ENCODE results near the gene CDH3. TPM values are rescaled to one million over a fixed set of nuclear protein-coding genes. Genes with fewer than 3 reads are reported as not detected.
A peak's percentile ranks its signal among the peaks of the same experiment; 100 is the strongest.

Gene CDH3
- total RNA-seq, 1 experiment from 2014 or later, result not detected

DNA sequence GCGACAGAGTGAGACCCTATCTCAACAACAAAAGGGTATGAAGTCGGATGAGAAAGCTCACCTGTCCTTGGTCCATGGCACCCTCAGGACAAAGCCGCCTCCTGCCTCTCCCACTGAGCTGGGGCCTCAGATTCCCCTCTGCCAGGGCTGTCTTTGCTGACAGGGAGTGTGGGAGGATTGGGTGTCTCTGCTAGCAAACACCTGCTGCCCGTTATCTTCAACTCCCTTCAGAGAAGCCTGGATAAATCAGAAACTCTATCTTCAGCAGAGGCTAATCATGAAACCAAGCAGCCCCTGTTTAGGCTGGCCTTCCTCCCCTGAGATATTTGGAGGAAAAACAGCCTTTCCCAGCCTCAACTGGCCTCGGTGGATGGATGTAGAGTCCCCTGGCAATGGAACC is 55.7 kb downstream of the CDH3 start:
- ChIA-PET CTCF (interaction anchor here (0.7 kb wide), 1 partner anchor 9 kb away, joined by 3 read pairs; no protein-coding TSS in a partner anchor), POLR2A (ENCODE audit: low non-redundant PET) (no interaction called here)
- H3K27me3 ChIP-seq (replicated peaks; ENCODE audit: insufficient read depth, low read depth, low read length, poor library complexity), result no peaks in the 10 kb centered on the region
- H3K4me3 ChIP-seq (ENCODE audit: low read depth, low read length, poor library complexity, severe bottlenecking), result no peak overlapping the region
- intact Hi-C loops (cut with micrococcal nuclease; ENCODE audit: unreplicated experiment), result loop anchor here (5.0 kb wide), 1 partner anchor 174 kb away; no protein-coding TSS in a partner anchor
- H3K4me1 ChIP-seq (ENCODE audit: insufficient read depth, low read length, poor library complexity, severe bottlenecking), result no peaks in the 10 kb centered on the region
- no peak overlapping the region for H3K27ac ChIP-seq (ENCODE audit: low read depth, low read length, poor library complexity, severe bottlenecking)
- BruUV-seq (replicated peaks), result no TSS peak
- H3K36me3 ChIP-seq (ENCODE audit: insufficient read depth, low read length, poor library complexity, severe bottlenecking), result no peaks in the 10 kb centered on the region
- no peak for DNase-seq (ENCODE audit: low spot score)
- no peaks in the 10 kb centered on the region for H3K9me3 ChIP-seq (ENCODE audit: low read depth, low read length, poor library complexity, severe bottlenecking)
- TF ChIP-seq CTCF (conservative IDR thresholded peaks at IDR 0.05; ENCODE audit: low read depth, low read length) (no peak), EZH2 (IDR thresholded peaks at IDR 0.05; ENCODE audit: borderline replicate concordance, low read depth, low read length, poor library complexity, severe bottlenecking) (no peak)

DNA sequence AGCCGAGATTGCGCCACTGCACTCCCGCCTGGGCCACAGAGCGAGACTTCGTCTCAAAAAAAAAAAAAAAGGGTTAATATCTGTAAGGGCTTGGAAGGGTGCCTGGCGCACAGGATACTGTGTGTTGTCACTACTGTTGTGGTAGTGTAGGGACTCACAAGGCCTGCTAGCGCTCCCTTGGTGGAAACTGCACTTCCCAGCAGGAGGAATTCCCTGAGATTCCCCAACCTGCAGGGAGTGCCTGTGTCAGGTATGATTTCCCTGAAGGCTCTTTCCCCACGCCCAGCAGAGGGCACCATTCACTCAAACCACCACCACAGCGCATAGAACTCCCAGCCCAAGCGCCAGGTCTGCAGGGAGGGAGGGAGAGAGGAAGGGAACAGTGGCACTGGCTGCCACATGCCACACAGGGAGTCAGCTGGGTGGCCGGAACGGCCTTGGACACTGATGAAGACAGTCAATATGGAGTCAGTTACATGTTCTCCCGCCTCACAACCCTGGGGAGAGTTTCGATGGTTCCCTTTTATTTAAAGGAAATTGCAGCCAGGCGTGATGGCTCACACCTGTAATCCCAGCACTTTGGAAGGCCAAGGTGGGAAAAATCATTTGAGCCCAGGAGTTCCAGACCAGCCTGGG is 59.2 kb downstream of the CDH3 start:
- POLR2A ChIA-PET (ENCODE audit: low non-redundant PET), result no interaction called here
- intact Hi-C loops (cut with micrococcal nuclease; ENCODE audit: unreplicated experiment), result loop anchor here (1.0 to 5.0 kb wide), 3 partner anchors 96 to 420 kb away; no protein-coding TSS in a partner anchor

DNA sequence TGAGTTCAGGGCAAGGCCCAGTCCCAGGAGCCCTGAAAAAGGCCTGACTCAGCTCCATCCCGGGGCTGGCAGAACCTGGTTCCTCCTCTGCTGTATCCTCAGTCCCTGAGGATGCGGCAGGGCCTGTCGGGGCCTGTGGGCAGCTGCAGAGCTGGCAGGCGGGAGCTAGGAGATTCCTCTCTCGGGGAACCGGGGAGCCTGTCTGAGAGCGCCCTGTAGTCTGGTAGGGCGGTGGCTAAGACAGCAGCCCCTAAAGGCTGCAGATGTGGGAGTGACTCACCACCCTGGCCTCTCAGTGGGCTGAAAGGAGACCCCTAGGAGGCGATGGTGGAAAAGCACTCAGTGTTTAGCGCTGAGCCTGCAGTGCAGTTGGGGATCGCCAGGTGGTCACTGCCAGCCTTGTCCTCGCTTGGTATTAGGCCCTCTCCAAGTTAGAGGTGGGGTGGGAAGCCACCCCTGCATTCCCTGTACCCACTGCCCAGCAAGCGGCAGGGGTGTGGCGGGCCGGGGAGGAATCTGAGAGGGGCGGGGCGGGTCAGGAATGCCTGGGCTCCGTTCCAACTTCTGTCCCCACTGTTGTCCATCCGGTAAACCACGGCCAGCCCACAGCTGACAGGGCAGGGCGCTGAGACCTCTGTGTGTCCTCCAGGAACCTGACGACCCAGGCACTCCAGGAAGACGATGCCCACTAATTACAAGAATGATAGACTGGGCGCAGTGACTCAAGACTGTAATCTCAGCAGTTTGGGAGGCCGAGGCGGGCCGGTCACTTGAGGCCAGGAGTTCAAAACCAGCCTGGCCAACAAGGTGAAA is 62.4 kb downstream of the CDH3 start:
- Histone ChIP-seq H3K9me3 (ENCODE audit: low read depth, low read length, poor library complexity, severe bottlenecking) (no peaks in the 10 kb centered on the region), H3K4me1 (ENCODE audit: insufficient read depth, low read length, poor library complexity, severe bottlenecking) (no peaks in the 10 kb centered on the region), H3K4me3 (ENCODE audit: low read depth, low read length, poor library complexity, severe bottlenecking) (no peak overlapping the region), H3K27me3 (replicated peaks; ENCODE audit: insufficient read depth, low read depth, low read length, poor library complexity) (no peaks in the 10 kb centered on the region), H3K36me3 (ENCODE audit: insufficient read depth, low read length, poor library complexity, severe bottlenecking) (no peaks in the 10 kb centered on the region), H3K27ac (ENCODE audit: low read depth, low read length, poor library complexity, severe bottlenecking) (no peak overlapping the region)
- ChIA-PET CTCF (no interaction called here), POLR2A (ENCODE audit: low non-redundant PET) (no interaction called here)
- DNase-seq (ENCODE audit: low spot score), result no peak
- intact Hi-C loops (cut with micrococcal nuclease; ENCODE audit: unreplicated experiment), result no loop called here
- TF ChIP-seq EZH2 (IDR thresholded peaks at IDR 0.05; ENCODE audit: borderline replicate concordance, low read depth, low read length, poor library complexity, severe bottlenecking), result no peak
- TF ChIP-seq CTCF (conservative IDR thresholded peaks at IDR 0.05; ENCODE audit: low read depth, low read length), result no peak
- no TSS peak for BruUV-seq (replicated peaks)

More for the DNA sequence above, 59.2 kb downstream of the CDH3 start:
- H3K36me3 ChIP-seq (ENCODE audit: insufficient read depth, low read length, poor library complexity, severe bottlenecking), result no peaks in the 10 kb centered on the region
- H3K4me3 ChIP-seq (ENCODE audit: low read depth, low read length, poor library complexity, severe bottlenecking), result no peak overlapping the region
- H3K27me3 ChIP-seq (replicated peaks; ENCODE audit: insufficient read depth, low read depth, low read length, poor library complexity), result no peaks in the 10 kb centered on the region
- BruUV-seq (replicated peaks), result no TSS peak
- peak; percentile 79 for DNase-seq (ENCODE audit: low spot score)
- no peaks in the 10 kb centered on the region for H3K4me1 ChIP-seq (ENCODE audit: insufficient read depth, low read length, poor library complexity, severe bottlenecking)
- no peak overlapping the region for H3K27ac ChIP-seq (ENCODE audit: low read depth, low read length, poor library complexity, severe bottlenecking)
- CTCF ChIA-PET, result interaction anchor here (0.5 to 0.6 kb wide), 3 partner anchors 27 to 492 kb away, joined by 4 to 8 read pairs (median 4); no protein-coding TSS in a partner anchor
- H3K9me3 ChIP-seq (ENCODE audit: low read depth, low read length, poor library complexity, severe bottlenecking), result no peaks in the 10 kb centered on the region
- no peak for TF ChIP-seq EZH2 (IDR thresholded peaks at IDR 0.05; ENCODE audit: borderline replicate concordance, low read depth, low read length, poor library complexity, severe bottlenecking)
- TF ChIP-seq CTCF (conservative IDR thresholded peaks at IDR 0.05; ENCODE audit: low read depth, low read length), result peak; percentile 82
